ENCODE results near the gene PCK1. TPM values are rescaled to one million over a fixed set of nuclear protein-coding genes. Genes with fewer than 3 reads are reported as not detected.

Gene PCK1
- total RNA-seq, 4 donors from 2014 or later, result 103 to 386 (median 203) TPM

DNA sequence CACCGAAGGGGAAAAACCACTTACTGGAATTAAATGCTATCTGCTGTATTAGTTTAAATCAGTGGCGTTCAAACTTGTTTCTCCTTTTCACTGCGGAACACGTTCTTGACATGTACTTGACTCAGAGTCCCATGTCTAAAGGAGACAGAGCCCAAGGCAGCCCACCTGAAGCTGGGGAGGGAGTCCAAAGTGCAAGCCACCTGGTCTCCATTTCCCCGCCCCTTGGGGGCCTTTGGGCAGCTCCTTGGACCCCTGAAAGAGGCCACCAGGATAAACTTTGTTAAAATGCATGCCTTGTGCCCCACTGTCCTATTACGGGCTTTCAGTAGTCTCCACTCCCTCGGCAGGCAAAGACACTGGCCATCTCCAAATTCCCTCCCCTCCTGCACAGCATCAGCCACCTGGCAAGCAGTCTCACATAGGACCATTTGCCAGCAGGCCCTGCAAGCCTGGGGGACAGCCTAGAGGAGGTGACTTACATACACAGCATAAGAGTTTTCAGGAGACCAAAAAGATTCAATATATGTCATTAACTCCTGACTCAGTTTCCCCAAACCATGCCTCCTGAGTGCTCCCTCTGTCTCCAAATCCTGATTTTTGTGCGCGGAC lies 6.7 kb downstream of the PCK1 start:
- no peak for ATAC-seq (ENCODE audit: low FRiP score)
- TF ChIP-seq, protein P1, sequence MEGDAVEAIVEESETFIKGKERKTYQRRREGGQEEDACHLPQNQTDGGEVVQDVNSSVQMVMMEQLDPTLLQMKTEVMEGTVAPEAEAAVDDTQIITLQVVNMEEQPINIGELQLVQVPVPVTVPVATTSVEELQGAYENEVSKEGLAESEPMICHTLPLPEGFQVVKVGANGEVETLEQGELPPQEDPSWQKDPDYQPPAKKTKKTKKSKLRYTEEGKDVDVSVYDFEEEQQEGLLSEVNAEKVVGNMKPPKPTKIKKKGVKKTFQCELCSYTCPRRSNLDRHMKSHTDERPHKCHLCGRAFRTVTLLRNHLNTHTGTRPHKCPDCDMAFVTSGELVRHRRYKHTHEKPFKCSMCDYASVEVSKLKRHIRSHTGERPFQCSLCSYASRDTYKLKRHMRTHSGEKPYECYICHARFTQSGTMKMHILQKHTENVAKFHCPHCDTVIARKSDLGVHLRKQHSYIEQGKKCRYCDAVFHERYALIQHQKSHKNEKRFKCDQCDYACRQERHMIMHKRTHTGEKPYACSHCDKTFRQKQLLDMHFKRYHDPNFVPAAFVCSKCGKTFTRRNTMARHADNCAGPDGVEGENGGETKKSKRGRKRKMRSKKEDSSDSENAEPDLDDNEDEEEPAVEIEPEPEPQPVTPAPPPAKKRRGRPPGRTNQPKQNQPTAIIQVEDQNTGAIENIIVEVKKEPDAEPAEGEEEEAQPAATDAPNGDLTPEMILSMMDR (IDR thresholded peaks at IDR 0.05), result no peak

DNA sequence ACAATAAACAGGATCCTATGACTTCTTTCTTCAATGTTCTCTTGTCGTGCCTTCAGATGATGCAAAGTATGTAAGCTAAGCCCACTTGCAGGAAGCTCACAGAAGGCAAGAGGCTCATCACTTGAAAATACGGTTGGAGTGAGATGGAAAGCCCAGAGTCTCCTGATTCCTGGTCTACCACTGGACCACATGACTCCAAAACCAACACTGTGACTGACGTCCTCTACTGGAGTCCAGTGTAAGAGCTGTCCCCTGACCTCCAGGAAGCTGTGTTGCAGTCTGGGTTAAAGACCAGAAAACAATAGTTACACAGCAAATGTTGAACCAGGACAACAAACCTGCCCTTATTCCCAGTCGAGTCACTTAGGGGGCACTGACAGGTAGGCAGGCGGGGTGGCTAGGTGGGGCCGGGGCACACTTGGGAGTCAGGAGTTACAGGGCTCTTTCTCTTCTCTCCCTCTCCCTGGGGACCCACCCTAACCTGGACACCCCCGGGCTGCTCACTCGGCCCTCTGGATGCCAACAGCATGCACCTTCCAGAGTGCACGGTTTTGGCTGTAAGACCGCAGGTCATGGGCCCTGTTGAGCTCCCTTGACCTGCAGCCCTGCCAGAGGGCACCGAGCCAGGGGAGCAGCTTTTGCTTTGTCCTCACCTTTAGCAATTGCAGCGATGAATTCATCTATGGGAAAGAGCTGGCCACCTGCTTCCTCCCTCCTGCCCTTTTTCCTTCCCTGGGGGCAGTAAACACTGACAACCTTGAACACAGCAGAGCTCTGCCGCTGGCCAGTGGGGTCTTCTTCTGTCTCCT lies 7.4 kb downstream of the PCK1 start:
- ATAC-seq (ENCODE audit: low FRiP score) (no peak), DNase-seq (ENCODE audit: low spot score) (no peak)
- TF ChIP-seq, protein P1 (IDR thresholded peaks at IDR 0.05), result no peak

More for the DNA sequence above, 6.7 kb downstream of the PCK1 start:
- DNase-seq (ENCODE audit: low spot score), result no peak

DNA sequence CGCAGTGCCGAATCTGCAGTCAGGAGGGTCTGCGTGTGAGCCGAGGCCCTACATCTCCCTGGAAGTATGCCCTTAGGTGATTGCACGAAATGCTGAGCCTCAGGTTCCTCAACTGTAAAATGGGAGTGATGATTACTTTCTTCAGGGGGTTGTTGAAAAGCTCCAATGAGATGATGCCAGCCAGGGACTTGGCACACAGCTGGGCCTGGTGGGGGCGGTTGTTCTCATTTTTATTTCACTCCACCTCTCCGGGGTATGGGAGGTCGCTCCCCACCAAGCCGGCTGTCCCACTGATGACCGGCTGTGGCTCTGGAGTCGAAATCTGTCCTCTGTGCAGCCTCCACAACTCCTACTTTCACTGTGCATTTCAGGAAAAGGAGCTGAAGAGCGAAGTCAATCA lies 8.1 kb downstream of the PCK1 start:
- DNase-seq (ENCODE audit: low spot score), result no peak
- ATAC-seq (ENCODE audit: low FRiP score), result no peak
- TF ChIP-seq, protein P1 (IDR thresholded peaks at IDR 0.05), result no peak

DNA sequence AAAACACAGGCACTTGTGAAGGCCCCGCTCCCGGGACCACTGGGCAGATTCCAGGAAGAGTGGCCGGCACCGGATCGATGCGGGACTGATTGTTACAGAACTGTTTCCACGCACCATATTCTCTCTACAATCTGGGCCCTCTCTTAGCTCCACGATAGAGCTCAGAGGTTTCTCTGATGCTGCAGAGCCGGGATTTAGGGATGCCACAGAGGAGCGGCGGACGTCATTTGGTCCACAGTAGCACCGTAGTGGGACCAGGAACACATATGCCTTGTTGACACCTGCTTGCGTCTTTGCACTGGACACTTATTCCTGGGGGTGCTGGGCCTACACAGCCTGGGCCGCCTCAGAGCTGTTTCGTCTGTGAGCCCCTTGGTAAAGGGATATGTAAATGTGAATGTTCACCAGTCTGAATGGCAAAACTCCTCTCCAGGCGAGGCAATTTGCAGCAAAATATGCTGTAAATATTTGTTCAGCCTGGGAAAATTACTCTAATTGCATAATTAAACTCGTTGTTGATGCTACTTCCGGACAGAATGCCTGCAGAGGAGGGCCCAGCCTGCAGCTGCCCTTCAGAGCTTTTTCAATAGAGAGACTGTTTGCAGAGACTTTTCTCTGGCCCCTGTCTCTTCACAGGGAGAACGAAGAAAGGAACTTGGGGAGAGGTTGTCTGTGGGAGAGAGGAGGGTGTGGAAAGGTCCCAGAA lies 9.4 kb downstream of the PCK1 start:
- TF ChIP-seq, protein P1 (IDR thresholded peaks at IDR 0.05), result no peak
- no peak for DNase-seq (ENCODE audit: low spot score)

DNA sequence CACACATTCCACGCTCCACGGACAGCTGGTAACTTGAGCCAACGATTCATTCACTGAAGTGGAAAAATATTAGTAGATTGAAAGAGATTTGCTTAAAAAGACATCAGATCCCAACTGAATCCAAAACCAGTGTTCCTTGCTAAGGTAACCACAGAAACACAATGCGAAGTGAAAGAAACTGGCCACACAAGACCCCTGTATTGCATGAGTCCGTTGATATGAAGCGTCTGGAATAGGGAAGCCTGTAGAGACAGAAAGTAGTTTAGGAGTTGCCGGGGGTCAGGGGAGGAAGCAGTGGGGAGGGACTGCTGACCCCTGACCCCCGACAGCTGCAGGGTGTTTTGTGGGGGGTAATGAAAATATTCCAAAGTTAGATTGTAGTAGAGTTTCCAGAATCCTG lies 10.0 kb downstream of the PCK1 start:
- DNase-seq (ENCODE audit: low spot score) (no peak), ATAC-seq (ENCODE audit: low FRiP score) (no peak)
- TF ChIP-seq, protein P1 (IDR thresholded peaks at IDR 0.05), result no peak

More for the DNA sequence above, 9.4 kb downstream of the PCK1 start:
- ATAC-seq (ENCODE audit: low FRiP score), result no peak

DNA sequence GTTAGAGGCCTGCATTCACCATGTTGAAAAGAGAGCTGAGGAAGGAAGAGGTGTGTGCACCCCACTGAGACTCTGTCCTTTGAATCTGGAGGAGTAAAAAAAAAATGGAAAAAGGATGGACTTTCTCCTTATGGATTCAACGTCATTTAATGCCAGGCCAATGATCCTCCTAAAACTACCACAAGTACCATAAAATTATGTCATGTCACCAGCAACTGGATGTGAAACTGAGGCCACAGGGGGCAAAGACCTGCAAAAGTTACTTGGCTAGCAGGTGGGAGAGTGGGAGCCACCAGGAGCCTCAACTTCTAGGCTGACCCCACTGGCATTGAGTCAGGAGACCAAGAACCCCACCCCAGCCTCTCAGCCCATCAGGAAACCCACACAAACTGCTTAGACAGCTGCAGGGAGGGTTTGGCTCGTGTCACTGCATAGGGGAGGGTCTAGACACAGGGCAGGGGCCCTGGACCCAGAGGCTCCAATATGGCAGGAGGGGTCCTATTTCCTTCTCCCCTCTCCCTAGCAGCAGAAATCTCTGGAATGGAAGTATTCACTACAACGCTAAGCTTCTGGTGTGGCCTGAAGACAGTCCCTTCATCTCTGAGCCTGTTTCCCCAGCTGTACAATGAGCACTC lies 11.0 kb downstream of the PCK1 start:
- TF ChIP-seq, protein P1 (IDR thresholded peaks at IDR 0.05), result no peak
- ATAC-seq (ENCODE audit: low FRiP score) (no peak), DNase-seq (ENCODE audit: low spot score) (no peak)
